DND-41 (cell line): ENCODE results near the gene MAST3.

Experiments used
- ATAC-seq: fragments of 200-7000 bp; cut with Tn5 transposase; 3 replicates; pipeline ENCODE4 v1.9.1; 2021; ENCODE audit warnings: low read depth; ENCODE audit not compliant: insufficient read depth
- DNase-seq: peaks from one replicate; pipeline ENCODE4 v3.0.0-alpha.2; 2020
- H2AFZ ChIP-seq: 2 replicates; pipeline ENCODE4 v1.6.0; 2012; ENCODE audit warnings: low read depth, low read length
- H3K27ac ChIP-seq: 2 replicates; pipeline ENCODE4 v1.5.1; 2012; ENCODE audit warnings: low read length, inconsistent platforms
- H3K27me3 ChIP-seq: fragments of 200-600 bp; sonication (generic); 2 replicates; pipeline ENCODE4 v1.6.0; 2012; ENCODE audit warnings: low read length, mild to moderate bottlenecking, inconsistent platforms; ENCODE audit not compliant: insufficient read depth, poor library complexity
- H3K36me3 ChIP-seq: 2 replicates; pipeline ENCODE4 v1.5.1; 2012; ENCODE audit warnings: low read length, inconsistent platforms; ENCODE audit not compliant: insufficient read depth
- H3K4me1 ChIP-seq: 2 replicates; pipeline ENCODE4 v1.5.1; 2012; ENCODE audit warnings: mild to moderate bottlenecking, low read length; ENCODE audit not compliant: insufficient read depth
- H3K4me2 ChIP-seq: 2 replicates; pipeline ENCODE4 v1.6.0; 2012; ENCODE audit warnings: mild to moderate bottlenecking, moderate library complexity, low read length, inconsistent platforms; ENCODE audit not compliant: insufficient read depth
- H3K4me3 ChIP-seq, 2 experiments: fragments of 200-600 bp in 1 of 2; shearing (Covaris generic) in 1 of 2; 2 replicates each; pipeline ENCODE4 v1.5.1; 2012 to 2016; ENCODE audit warnings: inconsistent platforms in 2 of 2, low read length in 2 of 2, mild to moderate bottlenecking in 2 of 2, low read depth in 1 of 2, moderate library complexity in 1 of 2
- H3K79me2 ChIP-seq: 2 replicates; pipeline ENCODE4 v1.6.0; 2012; ENCODE audit warnings: low read length, inconsistent platforms; ENCODE audit not compliant: insufficient read depth
- H3K9ac ChIP-seq: 2 replicates; pipeline ENCODE4 v1.6.0; 2012; ENCODE audit warnings: low read depth, mild to moderate bottlenecking, inconsistent platforms, low read length, moderate library complexity
- H3K9me3 ChIP-seq: 2 replicates; pipeline ENCODE4 v1.5.1; 2012; ENCODE audit warnings: low read length, moderate library complexity, mild to moderate bottlenecking, inconsistent platforms; ENCODE audit not compliant: insufficient read depth, severe bottlenecking
- H4K20me1 ChIP-seq: 2 replicates; pipeline ENCODE4 v1.6.0; 2012; ENCODE audit warnings: low read length; ENCODE audit not compliant: insufficient read depth
- CTCF ChIP-seq: IDR thresholded peaks from 2 replicates; pipeline ENCODE4 v1.5.1; 2012; ENCODE audit warnings: borderline replicate concordance, low read length, moderate library complexity, mild to moderate bottlenecking; ENCODE audit not compliant: poor library complexity, severe bottlenecking; ENCODE audit errors: extremely low read depth
- EZH2 ChIP-seq: IDR thresholded peaks from 3 replicates; pipeline ENCODE4 v1.6.1; 2012; ENCODE audit warnings: borderline replicate concordance, low read depth, mild to moderate bottlenecking, moderate library complexity, low read length, inconsistent platforms; ENCODE audit not compliant: severe bottlenecking

MAST3 gene

GRCh38 chr19:18164072-18164471 lies 66.5 kb downstream of the MAST3 start:
- no peak overlapping the region for H3K4me2 ChIP-seq
- peaks cover 9% of the 10 kb centered on the region for H4K20me1 ChIP-seq
- no peak overlapping the region for H3K4me3 ChIP-seq
- ATAC-seq (no peak), DNase-seq (no peak)
- no peak overlapping the region for H2AFZ ChIP-seq
- no peak for TF ChIP-seq EZH2
- no peak for TF ChIP-seq CTCF
- H3K9me3 ChIP-seq = no peaks in the 10 kb centered on the region
- H3K27me3 ChIP-seq = no peaks in the 10 kb centered on the region
- no peak overlapping the region for H3K9ac ChIP-seq
- H3K27ac ChIP-seq = no peak overlapping the region
- peaks cover 16% of the 10 kb centered on the region for H3K4me1 ChIP-seq
- peaks cover 67% of the 10 kb centered on the region for H3K36me3 ChIP-seq
- H3K79me2 ChIP-seq = no peaks in the 10 kb centered on the region

- Histone ChIP-seq H3K4me1 (peaks cover 8% of the 10 kb centered on the region), H3K9ac (no peak overlapping the region), H4K20me1 (peaks cover 9% of the 10 kb centered on the region), H2AFZ (no peak overlapping the region), H3K9me3 (no peaks in the 10 kb centered on the region), H3K27me3 (no peaks in the 10 kb centered on the region), H3K79me2 (no peaks in the 10 kb centered on the region), H3K4me2 (no peak overlapping the region), H3K27ac (no peak overlapping the region), H3K4me3 (no peak overlapping the region), H3K36me3 (peaks cover 62% of the 10 kb centered on the region)
- TF ChIP-seq CTCF = no peak
- no peak for TF ChIP-seq EZH2
- ATAC-seq (no peak), DNase-seq (no peak)
Measured at GRCh38 chr19:18165794-18166544, 68.4 kb downstream of the MAST3 start.

GRCh38 chr19:18167011-18167410 lies 69.4 kb downstream of the MAST3 start:
- Histone ChIP-seq H3K27me3 (no peaks in the 10 kb centered on the region), H3K4me2 (no peak overlapping the region), H3K79me2 (no peaks in the 10 kb centered on the region), H3K4me1 (no peaks in the 10 kb centered on the region), H4K20me1 (peaks cover 2% of the 10 kb centered on the region; the same call in 1 of the 2 replicates), H2AFZ (no peak overlapping the region), H3K36me3 (peaks cover 56% of the 10 kb centered on the region), H3K4me3 (no peak overlapping the region), H3K27ac (no peak overlapping the region), H3K9ac (no peak overlapping the region), H3K9me3 (no peaks in the 10 kb centered on the region)
- ATAC-seq (no peak), DNase-seq (no peak)
- TF ChIP-seq CTCF (no peak), EZH2 (no peak)
